NB4 (cell line): Measurements from ENCODE around the gene FSD1L.

Experiments used
- DNase-seq: peaks from one replicate; pipeline ENCODE4 v3.0.0; 2010; ENCODE audit warnings: low read depth
- H3K4me3 ChIP-seq: one replicate; pipeline ENCODE4 v1.5.1; 2011; ENCODE audit warnings: mild to moderate bottlenecking, low read depth, low read length, moderate library complexity
- CTCF ChIP-seq: IDR thresholded peaks from one replicate; pipeline ENCODE4 v1.5.1; 2012; ENCODE audit warnings: low read depth, low read length
- MYC ChIP-seq: IDR thresholded peaks from 2 replicates; pipeline ENCODE4 v1.6.1; 2011; ENCODE audit warnings: low read depth, low read length
- POLR2A ChIP-seq: IDR thresholded peaks from 2 replicates; pipeline ENCODE4 v1.6.1; 2011; ENCODE audit warnings: mild to moderate bottlenecking; ENCODE audit not compliant: insufficient read length; ENCODE audit errors: extremely low read depth
- TF ChIP-seq, protein P1 (sequence below): IDR thresholded peaks from 2 replicates; pipeline ENCODE4 v1.6.1; 2011; ENCODE audit warnings: low read depth, low read length

Gene FSD1L

DNA sequence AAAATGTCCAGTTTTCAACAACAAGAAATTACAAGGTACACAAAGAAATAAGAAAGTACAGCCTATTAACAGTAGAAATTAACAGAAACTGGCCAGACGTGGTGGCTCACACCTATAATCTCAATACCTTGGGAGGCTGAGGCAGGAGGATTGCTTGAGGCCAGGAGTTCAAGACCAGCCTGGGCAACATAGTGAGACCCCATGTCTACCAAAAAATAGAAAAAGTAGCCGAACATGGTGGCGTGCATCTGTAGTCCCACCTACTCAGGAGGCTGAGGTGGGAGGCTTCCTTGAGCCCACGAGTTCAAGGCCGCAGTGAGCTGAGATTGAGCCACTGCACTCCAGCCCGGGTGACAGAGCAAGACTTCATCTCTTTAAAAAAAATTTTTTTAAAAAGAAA lies 41.5 kb upstream of the FSD1L start:
- TF ChIP-seq, protein P1, sequence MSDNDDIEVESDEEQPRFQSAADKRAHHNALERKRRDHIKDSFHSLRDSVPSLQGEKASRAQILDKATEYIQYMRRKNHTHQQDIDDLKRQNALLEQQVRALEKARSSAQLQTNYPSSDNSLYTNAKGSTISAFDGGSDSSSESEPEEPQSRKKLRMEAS, result no peak
- no peak for TF ChIP-seq MYC
- no peak for TF ChIP-seq CTCF
- TF ChIP-seq POLR2A, result no peak
- no peak overlapping the region for H3K4me3 ChIP-seq
- no peak for DNase-seq

- peak; percentile 34 for DNase-seq
- TF ChIP-seq, protein P1, result no peak
- TF ChIP-seq POLR2A (no peak), CTCF (no peak), MYC (no peak)
- no peak overlapping the region for H3K4me3 ChIP-seq
These were observed 34.3 kb upstream of the FSD1L start for GRCh38 chr9:105413525-105413924.

GRCh38 chr9:105414947-105415661 lies 32.7 kb upstream of the FSD1L start:
- TF ChIP-seq POLR2A, result no peak
- peak; percentile 63 for TF ChIP-seq CTCF
- peak; percentile 29; the same call in 1 of the 2 replicates for TF ChIP-seq MYC
- TF ChIP-seq, protein P1, result peak; percentile 84
- H3K4me3 ChIP-seq, result no peak overlapping the region
- DNase-seq, result peak; percentile 71

- no peak for TF ChIP-seq POLR2A
- no peak for TF ChIP-seq CTCF
- TF ChIP-seq, protein P1, result no peak
- TF ChIP-seq MYC, result no peak
- DNase-seq, result no peak
- H3K4me3 ChIP-seq, result no peak overlapping the region
These were observed 32.2 kb upstream of the FSD1L start for GRCh38 chr9:105415662-105415980.

DNA sequence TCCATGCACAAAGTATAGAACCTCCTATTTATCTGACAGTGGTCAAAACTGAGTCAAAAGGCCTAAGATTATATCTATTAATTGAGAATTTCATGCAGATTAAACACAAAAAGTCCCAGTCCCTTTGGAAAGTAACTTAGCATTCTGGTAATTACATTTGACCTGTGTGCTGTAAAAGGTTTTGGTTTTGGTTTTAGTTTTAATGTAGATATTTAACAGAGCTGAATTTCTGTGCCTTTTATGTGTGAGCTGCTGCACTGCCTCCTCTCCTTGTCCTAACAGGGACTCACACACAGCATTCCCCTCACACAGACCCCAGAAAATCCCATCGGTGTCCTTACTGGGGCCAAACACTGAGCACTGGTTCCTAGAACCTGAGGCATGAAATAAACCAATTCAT lies 31.0 kb upstream of the FSD1L start:
- DNase-seq, result no peak
- TF ChIP-seq MYC (no peak), CTCF (no peak), POLR2A (no peak)
- TF ChIP-seq, protein P1, result no peak
- no peak overlapping the region for H3K4me3 ChIP-seq
